ENCODE data around the gene CNNM1.

DNA sequence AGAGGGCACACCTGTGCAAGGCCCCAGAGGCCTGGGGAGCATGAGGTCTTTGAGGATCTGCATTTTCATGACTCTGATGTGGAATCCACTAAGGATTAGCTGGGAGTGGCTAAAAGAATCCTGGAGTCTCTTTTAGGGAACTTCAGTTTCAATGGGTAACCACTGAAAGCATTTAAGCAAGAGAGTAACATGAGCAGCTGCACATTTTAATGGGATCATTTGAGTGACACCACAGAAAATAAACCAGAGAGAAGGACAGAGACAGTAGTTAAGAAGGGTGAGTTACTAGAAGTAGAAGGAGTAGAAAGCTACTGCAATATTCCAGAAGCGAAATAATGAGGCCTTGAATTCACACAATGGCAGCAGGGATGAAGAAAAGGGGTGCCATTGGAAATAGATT is 96.0 kb downstream of the CNNM1 start:
- TF ChIP-seq TAF1 (IDR thresholded peaks at IDR 0.05; ENCODE audit: low read depth, low read length), result no peak
- no peak for TF ChIP-seq POLR2A (IDR thresholded peaks at IDR 0.05; ENCODE audit: low read depth, low read length)
